H9 (cell line): Measurements from ENCODE around the gene PHKA1. TPM values are rescaled to one million over a fixed set of nuclear protein-coding genes. Genes with fewer than 3 reads are reported as not detected.
"Not testable (repeated sequence)": the region's sequence is repeated elsewhere in the genome, so short reads cannot be mapped to it uniquely, and the experiment has no call there.

Experiments used
- DNase-seq: peaks from one replicate; pipeline ENCODE4 v3.0.0-alpha.2; 2017
- H2AFZ ChIP-seq: one replicate; pipeline ENCODE4 v1.6.1; 2013; ENCODE audit warnings: mild to moderate bottlenecking, low read length, control low read depth, moderate library complexity
- H2AK5ac ChIP-seq: 2 replicates; pipeline ENCODE4 v1.6.1; 2013; ENCODE audit warnings: low read length, control low read depth, mixed read lengths; ENCODE audit not compliant: insufficient read length
- H2BK120ac ChIP-seq: one replicate; pipeline ENCODE4 v1.6.1; 2013; ENCODE audit warnings: low read depth, mild to moderate bottlenecking, low read length, control low read depth, inconsistent platforms; ENCODE audit not compliant: poor library complexity, severe bottlenecking
- H2BK12ac ChIP-seq: 2 replicates; pipeline ENCODE4 v1.6.1; 2013; ENCODE audit warnings: low read length, control low read depth, mixed read lengths, low read depth; ENCODE audit not compliant: insufficient read length
- H2BK15ac ChIP-seq: 2 replicates; pipeline ENCODE4 v1.6.1; 2013; ENCODE audit warnings: low read depth, low read length, control low read depth
- H2BK20ac ChIP-seq: one replicate; pipeline ENCODE4 v1.6.1; 2013; ENCODE audit warnings: low read depth, mild to moderate bottlenecking, low read length, control low read depth, inconsistent platforms; ENCODE audit not compliant: poor library complexity, severe bottlenecking
- H2BK5ac ChIP-seq: 2 replicates; pipeline ENCODE4 v1.6.1; 2013; ENCODE audit warnings: low read length, control low read depth, mixed read lengths; ENCODE audit not compliant: insufficient read length
- H3K14ac ChIP-seq: 2 replicates; pipeline ENCODE4 v1.6.1; 2013; ENCODE audit warnings: low read length, control low read depth; ENCODE audit not compliant: insufficient read depth
- H3K18ac ChIP-seq: 2 replicates; pipeline ENCODE4 v1.6.1; 2013; ENCODE audit warnings: low read depth, mild to moderate bottlenecking, mixed read lengths, low read length, control low read depth; ENCODE audit not compliant: insufficient read length
- H3K23ac ChIP-seq: 2 replicates; pipeline ENCODE4 v1.6.1; 2013; ENCODE audit warnings: low read length, control low read depth, mixed read lengths, low read depth; ENCODE audit not compliant: insufficient read length
- H3K23me2 ChIP-seq: 2 replicates; pipeline ENCODE4 v1.6.1; 2013; ENCODE audit warnings: low read depth, mild to moderate bottlenecking, mixed read lengths, low read length, control low read depth; ENCODE audit not compliant: insufficient read length, poor library complexity, severe bottlenecking
- H3K27ac ChIP-seq: 2 replicates; pipeline ENCODE4 v1.5.1; 2013; ENCODE audit warnings: low read length, control low read depth, mixed read lengths, low read depth; ENCODE audit not compliant: insufficient read length
- H3K27me3 ChIP-seq: 2 replicates; pipeline ENCODE4 v1.6.1; 2013; ENCODE audit warnings: low read length, control low read depth, inconsistent platforms; ENCODE audit not compliant: insufficient read depth
- H3K4ac ChIP-seq: 2 replicates; pipeline ENCODE4 v1.6.1; 2013; ENCODE audit warnings: low read depth, mild to moderate bottlenecking, control low read depth, inconsistent platforms, low read length, moderate library complexity
- H3K4me1 ChIP-seq: 2 replicates; pipeline ENCODE4 v1.6.1; 2013; ENCODE audit warnings: low read length, control low read depth, inconsistent platforms; ENCODE audit not compliant: insufficient read depth
- H3K4me2 ChIP-seq: 2 replicates; pipeline ENCODE4 v1.6.1; 2013; ENCODE audit warnings: low read length, control low read depth, mixed read lengths; ENCODE audit not compliant: insufficient read length, insufficient read depth
- H3K56ac ChIP-seq: 2 replicates; pipeline ENCODE4 v1.6.1; 2013; ENCODE audit warnings: low read depth, mild to moderate bottlenecking, mixed read lengths, low read length, control low read depth; ENCODE audit not compliant: insufficient read length
- H3K79me1 ChIP-seq: 2 replicates; pipeline ENCODE4 v1.6.1; 2013; ENCODE audit warnings: low read depth, mild to moderate bottlenecking, moderate library complexity, low read length, control low read depth, inconsistent platforms; ENCODE audit not compliant: insufficient read depth, poor library complexity, severe bottlenecking
- H3K79me2 ChIP-seq: 2 replicates; pipeline ENCODE4 v1.6.1; 2013; ENCODE audit warnings: low read length, control low read depth, inconsistent platforms; ENCODE audit not compliant: insufficient read depth
- H3K9ac ChIP-seq: 2 replicates; pipeline ENCODE4 v1.6.1; 2013; ENCODE audit warnings: low read length, control low read depth, mixed read lengths; ENCODE audit not compliant: insufficient read length; ENCODE audit errors: extremely low read depth
- H3K9me3 ChIP-seq: one replicate; pipeline ENCODE4 v1.6.1; 2013; ENCODE audit warnings: low read depth, low read length, inconsistent platforms; ENCODE audit not compliant: control insufficient read depth
- H3T11ph ChIP-seq: one replicate; pipeline ENCODE4 v1.6.1; 2013; ENCODE audit warnings: mild to moderate bottlenecking, low read length, control low read depth, inconsistent platforms
- H4K20me1 ChIP-seq: one replicate; pipeline ENCODE4 v1.6.1; 2013; ENCODE audit not compliant: control insufficient read depth, insufficient read length, insufficient read depth
- H4K5ac ChIP-seq: 2 replicates; pipeline ENCODE4 v1.6.1; 2013; ENCODE audit warnings: low read depth, mild to moderate bottlenecking, mixed read lengths, low read length, control low read depth; ENCODE audit not compliant: insufficient read length
- H4K8ac ChIP-seq: replicated peaks from 2 replicates; pipeline ENCODE4 v1.6.1; 2013; ENCODE audit warnings: low read length, control low read depth, mixed read lengths, low read depth; ENCODE audit not compliant: insufficient read length
- H4K91ac ChIP-seq: 2 replicates; pipeline ENCODE4 v1.6.1; 2013; ENCODE audit warnings: low read depth, mild to moderate bottlenecking, moderate library complexity, mixed read lengths, low read length, control low read depth; ENCODE audit not compliant: insufficient read length
- H3K27ac Mint-ChIP-seq, 3 experiments: 2 replicates in 2 of 3; 3 replicates in 1 of 3; pipeline ENCODE4 v1.8.0; 2020 to 2021; ENCODE audit warnings: mixed read lengths in 3 of 3, mild to moderate bottlenecking in 1 of 3, moderate library complexity in 1 of 3
- H3K27me3 Mint-ChIP-seq: 2 replicates; pipeline ENCODE4 v1.8.0; 2021; ENCODE audit warnings: low read depth, mild to moderate bottlenecking, moderate library complexity, mixed read lengths
- H3K36me3 Mint-ChIP-seq, 3 experiments: 2 replicates in 2 of 3; 3 replicates in 1 of 3; pipeline ENCODE4 v1.8.0; 2020 to 2021; ENCODE audit warnings: low read depth in 3 of 3, mixed read lengths in 3 of 3; ENCODE audit not compliant: insufficient read depth in 1 of 3
- H3K4me1 Mint-ChIP-seq, 2 experiments: 2 replicates each; pipeline ENCODE4 v1.8.0; 2020; ENCODE audit warnings: mixed read lengths in 2 of 2
- H3K4me3 Mint-ChIP-seq, 2 experiments: 2 replicates in 1 of 2; 3 replicates in 1 of 2; pipeline ENCODE4 v1.8.0; 2020 to 2021; ENCODE audit warnings: mild to moderate bottlenecking in 2 of 2, mixed read lengths in 2 of 2, moderate library complexity in 1 of 2
- H3K9me3 Mint-ChIP-seq, 2 experiments: 2 replicates in 1 of 2; 3 replicates in 1 of 2; pipeline ENCODE4 v1.8.0; 2020; ENCODE audit warnings: mild to moderate bottlenecking in 2 of 2, mixed read lengths in 2 of 2, moderate library complexity in 1 of 2
- WGBS: extraction: QIAGEN DNeasy Blood & Tissue Kit; methylation state at CpG from one replicate; pipeline ENCODE4 v1.1.7; 2013; ENCODE audit warnings: missing lambda C conversion rate, low lambda C conversion rate, mixed read lengths; ENCODE audit not compliant: insufficient read length; ENCODE audit errors: extremely low coverage; 5-methylcytosine and 5-hydroxymethylcytosine counted together
- total RNA-seq: library from RNA; stranded (reverse); gene quantifications from 2 replicates; pipeline ENCODE4 v1.2.1, GENCODE V29; 2021
- TF ChIP-seq, protein P1 (sequence below): fragments of 200-600 bp; sonication (generic); conservative IDR thresholded peaks from 3 replicates; pipeline ENCODE4 v1.8.0; 2021; ENCODE audit warnings: antibody characterized with exemption, mild to moderate bottlenecking

Gene PHKA1
- total RNA-seq, 1 experiment from 2014 or later: 6.6 TPM

DNA sequence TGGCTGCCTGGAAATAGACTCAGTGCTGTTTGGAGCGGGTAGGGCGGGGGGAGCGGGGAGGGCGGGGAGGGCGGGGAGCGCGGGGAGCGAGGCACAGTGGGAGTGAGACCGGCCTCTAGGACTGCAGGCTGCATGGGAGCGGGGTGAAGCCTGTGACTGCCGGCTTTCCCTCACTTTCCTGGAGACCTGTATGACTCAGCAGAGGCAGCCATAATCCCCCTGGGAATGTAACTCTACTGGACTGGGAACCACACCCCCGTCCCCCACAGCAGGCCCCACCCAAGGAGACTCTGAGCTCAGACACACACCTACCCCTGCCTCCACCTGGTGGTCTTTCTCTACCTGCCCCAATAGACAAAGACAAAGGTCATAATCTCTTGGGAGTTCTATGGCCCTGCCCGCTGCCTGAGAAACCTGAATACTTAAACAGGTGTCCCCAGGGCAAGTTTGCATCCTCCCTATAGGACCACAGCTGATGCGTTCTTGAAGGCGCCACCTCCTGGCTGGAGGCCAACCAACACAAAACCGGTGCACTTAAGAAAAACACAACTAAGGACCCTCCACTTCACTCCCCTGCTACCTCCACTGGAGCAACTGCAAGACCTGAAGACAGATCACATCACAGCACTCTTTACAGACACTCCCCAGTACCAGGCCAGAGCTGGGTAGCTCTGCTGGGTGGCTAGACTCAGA lies 159.5 kb downstream of the PHKA1 start:
- H3K9me3 Mint-ChIP-seq: peaks cover 55 to 66% of the 10 kb centered on the region in 2 experiments
- peak overlapping the region; percentile 68 for H3K27ac ChIP-seq
- H4K20me1 ChIP-seq: no peaks in the 10 kb centered on the region
- no peak overlapping the region for H3K23ac ChIP-seq
- no peak overlapping the region for H4K91ac ChIP-seq
- H3K14ac ChIP-seq: no peak overlapping the region
- peak; percentile 80 for DNase-seq
- H2BK12ac ChIP-seq: no peak overlapping the region
- no peak overlapping the region for H2BK5ac ChIP-seq
- H4K8ac ChIP-seq: no peak overlapping the region
- H3K27me3 ChIP-seq: no peaks in the 10 kb centered on the region
- H2AK5ac ChIP-seq: no peak overlapping the region
- peak overlapping the region; percentile 93 to 98 (median 96) for H3K27ac Mint-ChIP-seq
- no peaks in the 10 kb centered on the region for H3K27me3 Mint-ChIP-seq
- H3K36me3 Mint-ChIP-seq: peaks cover 19 to 24% (median 19%) of the 10 kb centered on the region in 3 experiments
- no peak overlapping the region for H2BK120ac ChIP-seq
- no peak overlapping the region for H2BK15ac ChIP-seq
- H3K4me2 ChIP-seq: peak overlapping the region; percentile 39
- TF ChIP-seq, protein P1, sequence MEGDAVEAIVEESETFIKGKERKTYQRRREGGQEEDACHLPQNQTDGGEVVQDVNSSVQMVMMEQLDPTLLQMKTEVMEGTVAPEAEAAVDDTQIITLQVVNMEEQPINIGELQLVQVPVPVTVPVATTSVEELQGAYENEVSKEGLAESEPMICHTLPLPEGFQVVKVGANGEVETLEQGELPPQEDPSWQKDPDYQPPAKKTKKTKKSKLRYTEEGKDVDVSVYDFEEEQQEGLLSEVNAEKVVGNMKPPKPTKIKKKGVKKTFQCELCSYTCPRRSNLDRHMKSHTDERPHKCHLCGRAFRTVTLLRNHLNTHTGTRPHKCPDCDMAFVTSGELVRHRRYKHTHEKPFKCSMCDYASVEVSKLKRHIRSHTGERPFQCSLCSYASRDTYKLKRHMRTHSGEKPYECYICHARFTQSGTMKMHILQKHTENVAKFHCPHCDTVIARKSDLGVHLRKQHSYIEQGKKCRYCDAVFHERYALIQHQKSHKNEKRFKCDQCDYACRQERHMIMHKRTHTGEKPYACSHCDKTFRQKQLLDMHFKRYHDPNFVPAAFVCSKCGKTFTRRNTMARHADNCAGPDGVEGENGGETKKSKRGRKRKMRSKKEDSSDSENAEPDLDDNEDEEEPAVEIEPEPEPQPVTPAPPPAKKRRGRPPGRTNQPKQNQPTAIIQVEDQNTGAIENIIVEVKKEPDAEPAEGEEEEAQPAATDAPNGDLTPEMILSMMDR: peak; percentile 68
- no peak overlapping the region for H2AFZ ChIP-seq
- peak overlapping the region; percentile 60 to 81 for H3K4me3 Mint-ChIP-seq
- peak overlapping the region; percentile 11 for H3K18ac ChIP-seq
- no peaks in the 10 kb centered on the region for H3K79me1 ChIP-seq
- H3T11ph ChIP-seq: no peak overlapping the region
- H3K4me1 ChIP-seq: no peaks in the 10 kb centered on the region
- H3K4me1 Mint-ChIP-seq: peaks cover 8 to 10% of the 10 kb centered on the region in 2 experiments
- H3K56ac ChIP-seq: no peak overlapping the region
- WGBS: no CpG with 5 or more reads among the region's 16 CpGs
- H2BK20ac ChIP-seq: no peak overlapping the region
- H4K5ac ChIP-seq: no peak overlapping the region
- no peaks in the 10 kb centered on the region for H3K23me2 ChIP-seq
- H3K79me2 ChIP-seq: no peaks in the 10 kb centered on the region
- H3K4ac ChIP-seq: no peak overlapping the region
- peak overlapping the region; percentile 19 for H3K9ac ChIP-seq
- peaks cover 13% of the 10 kb centered on the region for H3K9me3 ChIP-seq

DNA sequence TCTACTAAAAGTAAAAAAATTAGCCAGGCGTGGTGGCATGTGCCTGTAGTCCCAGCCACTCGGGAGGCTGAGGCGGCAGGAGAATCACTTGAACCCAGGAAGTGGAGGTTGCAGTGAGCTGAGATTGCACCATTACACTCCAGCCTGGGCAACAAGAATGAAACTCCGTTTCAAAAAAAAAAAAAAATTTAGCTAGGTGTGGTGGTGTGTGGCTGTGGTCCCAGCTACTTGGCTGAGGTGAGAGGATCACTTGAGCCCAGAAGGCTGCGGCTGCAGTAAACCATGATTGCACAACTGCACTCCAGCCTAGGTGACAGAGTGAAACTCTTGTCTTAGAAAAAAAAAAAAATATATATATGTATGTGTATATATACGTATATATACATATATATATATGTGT lies 161.7 kb downstream of the PHKA1 start:
- not testable (repeated sequence) for H3K4ac ChIP-seq, H4K5ac ChIP-seq, H3K79me2 ChIP-seq, H4K91ac ChIP-seq, H3K27ac Mint-ChIP-seq, H3T11ph ChIP-seq, H4K8ac ChIP-seq, H3K14ac ChIP-seq, H3K56ac ChIP-seq, H3K79me1 ChIP-seq, H3K4me2 ChIP-seq, H3K18ac ChIP-seq, H2BK15ac ChIP-seq, H3K23ac ChIP-seq, H2AK5ac ChIP-seq, H3K4me3 Mint-ChIP-seq, H3K23me2 ChIP-seq, H2BK12ac ChIP-seq, H3K27me3 Mint-ChIP-seq, H3K27ac ChIP-seq, H3K9ac ChIP-seq, H2BK5ac ChIP-seq, H3K4me1 ChIP-seq, H2BK120ac ChIP-seq, H3K27me3 ChIP-seq, H3K36me3 Mint-ChIP-seq, H2BK20ac ChIP-seq, H4K20me1 ChIP-seq, H2AFZ ChIP-seq, DNase-seq
- H3K4me1 Mint-ChIP-seq: peaks cover 8 to 10% of the 10 kb centered on the region in 2 experiments
- WGBS: no CpG with 5 or more reads among the region's 6 CpGs
- peaks cover 13% of the 10 kb centered on the region for H3K9me3 ChIP-seq
- peaks cover 52 to 56% of the 10 kb centered on the region in 2 experiments for H3K9me3 Mint-ChIP-seq
